B cell (primary cell): ENCODE measurements around the gene ITGB8.

Experiments used
- EZH2 ChIP-seq: IDR thresholded peaks from 2 replicates; pipeline ENCODE4 v1.6.1; 2012; ENCODE audit warnings: borderline replicate concordance, low read depth, mild to moderate bottlenecking, moderate library complexity, low read length; ENCODE audit not compliant: insufficient read depth, poor library complexity, severe bottlenecking
- TF ChIP-seq, protein P1 (sequence below): fragments of 200-600 bp; IDR thresholded peaks from one replicate; pipeline ENCODE4 v1.8.0; 2022; ENCODE audit warnings: antibody characterized with exemption, mild to moderate bottlenecking

DNA sequence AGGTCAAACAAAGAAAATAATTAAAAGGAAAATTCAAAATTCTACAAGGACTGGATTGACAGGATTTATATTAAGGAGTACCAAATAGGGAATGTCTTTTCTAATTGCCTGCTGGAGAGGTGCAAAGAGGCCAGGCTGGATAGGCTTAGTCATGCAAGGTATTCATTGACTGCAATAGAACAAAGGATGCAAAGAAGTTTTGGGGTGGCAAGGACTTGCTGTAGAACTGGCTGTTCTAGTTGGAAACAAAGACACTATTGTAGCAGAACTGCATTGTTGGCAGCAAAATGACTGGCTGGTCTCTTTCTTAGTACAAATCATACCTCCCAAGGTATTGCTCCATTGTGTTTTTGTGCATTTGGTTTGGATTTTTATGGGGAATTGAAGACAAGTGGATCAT, 10.1 kb downstream of the ITGB8 start:
- TF ChIP-seq, protein P1, sequence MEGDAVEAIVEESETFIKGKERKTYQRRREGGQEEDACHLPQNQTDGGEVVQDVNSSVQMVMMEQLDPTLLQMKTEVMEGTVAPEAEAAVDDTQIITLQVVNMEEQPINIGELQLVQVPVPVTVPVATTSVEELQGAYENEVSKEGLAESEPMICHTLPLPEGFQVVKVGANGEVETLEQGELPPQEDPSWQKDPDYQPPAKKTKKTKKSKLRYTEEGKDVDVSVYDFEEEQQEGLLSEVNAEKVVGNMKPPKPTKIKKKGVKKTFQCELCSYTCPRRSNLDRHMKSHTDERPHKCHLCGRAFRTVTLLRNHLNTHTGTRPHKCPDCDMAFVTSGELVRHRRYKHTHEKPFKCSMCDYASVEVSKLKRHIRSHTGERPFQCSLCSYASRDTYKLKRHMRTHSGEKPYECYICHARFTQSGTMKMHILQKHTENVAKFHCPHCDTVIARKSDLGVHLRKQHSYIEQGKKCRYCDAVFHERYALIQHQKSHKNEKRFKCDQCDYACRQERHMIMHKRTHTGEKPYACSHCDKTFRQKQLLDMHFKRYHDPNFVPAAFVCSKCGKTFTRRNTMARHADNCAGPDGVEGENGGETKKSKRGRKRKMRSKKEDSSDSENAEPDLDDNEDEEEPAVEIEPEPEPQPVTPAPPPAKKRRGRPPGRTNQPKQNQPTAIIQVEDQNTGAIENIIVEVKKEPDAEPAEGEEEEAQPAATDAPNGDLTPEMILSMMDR = no peak
- no peak for TF ChIP-seq EZH2
